DMS79 (cell line): ENCODE measurements around the gene GPD2.
A peak's percentile ranks its signal among the peaks of the same experiment; 100 is the strongest.

Experiments
- DNase-seq: peaks from one replicate; lab custom pipeline; 2025; lab: John Stamatoyannopoulos, UW

The GPD2 gene

GRCh38 chr2:156435718-156436496 lies at the start of gene GPD2:
Gene GPD2, plus strand, starts transcription at chr2:156436379. Its CDS starts 39,727 bp downstream, at chr2:156476106.
- DNase-seq = peak; percentile 74

DNA sequence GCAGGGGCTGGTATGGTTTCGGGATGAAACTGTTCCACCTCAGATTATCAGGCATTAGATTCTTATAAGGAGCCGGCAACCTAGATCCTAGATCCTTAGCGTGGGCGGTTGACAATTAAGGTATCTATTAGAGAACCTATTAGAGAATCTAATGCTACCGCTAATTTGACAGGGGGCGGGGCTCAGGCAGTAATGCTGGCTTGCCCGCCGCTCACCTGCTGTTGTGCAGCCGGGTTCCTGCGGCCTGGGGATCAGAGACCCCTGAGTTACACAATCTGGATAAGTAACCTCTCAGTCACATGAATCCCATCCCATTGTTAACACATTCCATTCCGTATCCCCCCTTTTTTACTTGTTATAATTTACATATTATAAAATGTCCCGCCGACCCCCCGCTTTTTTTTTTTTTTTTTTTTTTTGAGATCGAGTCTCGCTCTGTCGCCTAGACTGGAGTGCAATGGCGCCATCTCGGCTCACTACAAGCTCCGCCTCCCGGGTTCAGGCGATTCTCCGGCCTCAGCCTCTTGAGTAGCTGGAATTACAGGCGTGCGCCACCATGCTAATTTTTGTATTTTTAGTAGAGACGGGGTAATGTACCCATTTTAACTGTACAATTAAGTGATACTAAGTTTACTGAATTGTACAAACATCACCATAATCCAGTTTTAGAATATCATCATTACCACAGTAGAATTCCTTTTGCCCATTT lies 42.0 kb upstream of the GPD2 start:
- no peak for DNase-seq

DNA sequence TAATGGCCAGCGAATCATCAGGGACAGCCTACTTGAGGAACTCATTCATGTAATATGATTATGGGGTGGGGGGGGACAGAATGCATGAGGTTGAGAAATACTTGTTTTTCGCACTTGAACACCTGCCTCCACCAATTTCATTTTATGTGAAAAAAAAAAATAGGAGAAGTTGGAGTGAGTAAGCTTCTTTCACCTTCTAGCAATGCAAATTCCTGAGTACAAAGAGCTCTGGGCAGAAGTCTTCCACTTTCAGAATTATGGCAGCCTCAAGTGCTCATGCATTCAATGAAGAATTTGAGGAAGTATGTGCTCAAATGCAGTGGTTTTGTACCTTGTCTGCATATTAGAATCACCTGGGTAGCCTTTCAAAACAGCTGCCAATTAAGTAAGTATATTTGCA lies 40.1 kb upstream of the GPD2 start:
- no peak for DNase-seq

GRCh38 chr2:156397229-156397628 lies 39.0 kb upstream of the GPD2 start:
- no peak for DNase-seq

DNA sequence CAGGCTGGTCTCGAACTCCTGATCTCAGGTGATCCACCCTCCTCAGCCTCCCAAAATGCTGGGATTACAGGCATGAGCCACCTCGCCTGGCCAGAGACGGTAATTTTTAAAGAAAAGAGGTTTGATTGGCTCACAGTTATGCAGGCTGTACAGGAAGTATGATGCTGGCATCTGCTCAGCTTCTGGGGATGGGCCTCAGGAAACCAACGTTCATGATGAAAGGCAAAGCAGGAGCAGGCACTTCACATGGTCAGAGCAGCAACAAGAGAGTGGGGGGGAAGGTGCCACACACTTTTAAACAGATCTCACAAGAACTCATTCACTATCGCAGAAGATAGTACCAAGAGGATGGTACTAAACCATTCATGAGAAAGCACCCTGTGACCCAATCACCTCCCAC lies 38.0 kb upstream of the GPD2 start:
- no peak for DNase-seq

GRCh38 chr2:156399224-156399949 lies 36.8 kb upstream of the GPD2 start:
- no peak for DNase-seq

DNA sequence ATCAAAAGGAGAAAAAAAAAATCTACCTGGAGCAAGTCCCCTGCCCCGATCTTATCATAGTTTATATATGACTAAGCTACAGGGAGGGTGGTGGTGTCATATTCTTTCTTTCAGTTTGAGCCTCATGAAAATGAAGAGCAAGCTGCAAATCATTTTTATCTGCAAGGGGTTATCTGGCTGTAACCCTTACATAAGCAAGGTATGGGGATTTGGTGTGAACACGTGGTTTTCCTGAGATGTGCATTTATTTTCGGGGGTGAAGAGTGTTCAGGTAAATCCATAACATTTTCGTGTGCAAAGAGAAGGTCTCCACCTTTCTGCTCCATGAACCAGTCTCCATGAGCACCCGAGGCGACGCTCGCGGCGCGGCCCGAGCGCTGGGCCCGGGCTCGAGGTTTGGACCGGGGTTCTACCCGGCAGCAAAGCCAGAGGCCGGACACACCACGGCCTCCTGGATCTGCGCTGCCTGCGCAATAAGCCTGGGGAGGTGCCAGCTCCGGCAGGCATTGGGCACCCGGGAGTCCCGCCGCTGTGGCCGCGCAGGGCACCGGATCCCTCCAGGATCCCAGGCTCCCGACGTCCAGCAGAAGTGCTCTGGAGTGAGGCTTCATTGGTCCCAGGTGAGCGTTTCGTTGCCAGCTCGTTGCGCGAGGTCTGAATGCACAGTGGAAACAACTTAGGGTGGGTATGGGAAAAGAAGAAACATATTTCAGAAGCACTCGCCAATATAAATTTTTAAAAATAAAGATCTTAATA lies 36.1 kb upstream of the GPD2 start:
- peak; percentile 84 for DNase-seq

DNA sequence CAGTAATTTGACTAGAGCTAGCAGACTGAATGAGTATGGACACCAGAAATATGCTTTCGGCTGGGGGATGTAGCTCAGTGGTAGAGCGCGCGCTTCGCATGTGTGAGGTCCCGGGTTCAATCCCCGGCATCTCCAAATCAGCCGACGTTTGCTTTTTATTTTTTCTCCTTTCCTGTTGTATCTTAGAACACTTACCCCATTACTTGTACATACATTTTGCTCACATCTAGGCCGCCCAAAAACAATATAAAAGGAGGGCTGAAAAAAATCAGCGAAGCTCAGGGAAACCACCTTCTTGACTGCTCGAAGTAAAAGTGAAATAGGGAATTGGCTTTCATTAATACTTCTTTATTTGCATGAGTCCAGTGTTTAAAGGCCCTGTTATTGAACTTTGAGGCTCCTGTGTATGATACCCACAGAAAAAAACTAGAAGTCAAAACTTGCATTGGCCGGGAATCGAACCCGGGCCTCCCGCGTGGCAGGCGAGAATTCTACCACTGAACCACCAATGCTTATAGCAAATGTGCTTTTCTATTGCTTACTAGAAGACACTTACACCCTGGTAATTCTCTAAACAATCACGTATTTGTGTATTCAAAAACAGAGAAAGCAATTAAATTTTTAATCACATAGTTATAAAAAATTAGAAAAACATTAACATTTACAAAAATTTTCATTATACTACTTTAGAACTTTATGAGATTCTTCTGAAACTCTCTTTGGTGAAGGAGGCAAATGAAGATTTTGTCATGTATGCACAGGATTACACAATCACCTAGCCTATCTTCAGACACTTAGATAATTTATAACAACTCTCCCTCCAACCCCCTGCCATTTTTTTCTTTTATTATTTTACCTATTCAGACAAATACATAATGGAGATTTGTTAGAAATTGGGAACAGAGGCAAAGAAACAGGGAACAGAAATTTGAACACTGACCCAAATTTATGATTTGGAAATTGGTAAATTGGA lies 35.2 kb upstream of the GPD2 start:
- peak; percentile 84 for DNase-seq

DNA sequence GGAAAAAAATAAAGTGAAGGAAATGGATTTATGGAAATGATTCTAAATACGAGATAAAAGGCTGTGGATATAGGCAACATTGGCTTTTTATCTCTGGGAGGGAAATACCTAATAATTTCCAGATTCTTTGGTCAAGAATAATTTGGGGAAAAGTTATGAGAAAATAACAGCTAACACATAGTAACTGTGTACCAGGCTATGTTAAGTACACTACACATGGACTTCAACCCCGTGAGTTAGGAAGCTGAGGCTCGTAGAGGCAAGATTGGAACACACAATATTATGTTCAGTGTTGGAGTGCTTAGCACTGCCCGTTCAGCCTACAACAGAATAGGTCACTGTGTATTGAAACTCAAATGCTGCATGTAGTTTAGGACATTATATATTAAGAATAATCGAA lies 34.3 kb upstream of the GPD2 start:
- DNase-seq = no peak

GRCh38 chr2:156405586-156405985 lies 30.6 kb upstream of the GPD2 start:
- DNase-seq = no peak

GRCh38 chr2:156411835-156412234 lies 24.3 kb upstream of the GPD2 start:
- no peak for DNase-seq

- DNase-seq = no peak
Observed at GRCh38 chr2:156421851-156422250, 14.3 kb upstream of the GPD2 start.

DNA sequence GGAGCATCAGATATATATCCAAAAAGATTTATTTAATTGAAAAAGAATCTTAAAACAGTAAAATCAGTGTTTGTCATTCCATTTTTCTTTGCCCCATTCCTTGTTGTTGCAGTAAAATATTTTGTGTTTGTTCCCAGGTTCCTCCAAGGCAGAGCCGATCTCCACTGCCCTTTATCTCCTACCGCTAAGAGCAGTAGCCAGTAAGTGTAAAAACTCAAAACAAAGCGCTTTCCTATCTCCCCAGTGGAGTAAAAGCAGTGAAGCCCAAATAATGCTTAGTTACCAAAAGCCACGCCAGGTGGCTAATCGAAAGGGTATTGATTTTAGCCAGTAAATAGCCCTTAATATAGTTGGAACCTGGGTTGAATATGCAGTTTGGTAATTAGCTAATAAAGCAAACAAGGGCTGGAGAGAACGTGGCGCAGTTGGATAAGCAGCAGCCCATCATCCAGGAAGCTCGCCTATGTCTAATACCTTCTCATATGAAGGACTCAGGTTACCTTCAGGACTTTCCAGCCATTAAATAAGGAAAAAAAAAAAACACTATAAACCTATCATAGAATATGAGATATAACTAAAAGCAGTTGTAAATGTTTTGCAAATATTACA lies 12.4 kb upstream of the GPD2 start:
- no peak for DNase-seq

DNA sequence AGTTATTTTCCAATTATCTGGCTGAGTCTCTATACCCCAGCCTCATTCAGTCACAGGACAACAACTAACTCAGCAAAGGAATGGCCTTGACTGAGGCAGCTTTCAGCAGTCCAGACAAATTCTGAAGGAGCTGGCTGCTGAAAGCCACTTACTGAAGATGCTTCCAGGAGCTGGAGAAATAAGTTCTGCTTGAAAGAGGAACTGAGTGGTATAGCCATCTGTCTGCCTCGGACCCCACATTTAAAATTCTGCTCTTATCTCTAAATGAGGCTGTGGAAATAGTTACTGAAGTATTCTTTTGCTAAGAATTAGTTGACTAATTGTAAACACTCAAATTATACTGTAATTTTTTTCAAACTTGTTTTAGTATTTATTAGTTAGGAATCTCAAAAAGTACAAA lies 9.1 kb upstream of the GPD2 start:
- DNase-seq = no peak

GRCh38 chr2:156429211-156429610 lies 7.0 kb upstream of the GPD2 start:
- no peak for DNase-seq

- DNase-seq = no peak
Observed at GRCh38 chr2:156430236-156430979, 5.8 kb upstream of the GPD2 start.

DNA sequence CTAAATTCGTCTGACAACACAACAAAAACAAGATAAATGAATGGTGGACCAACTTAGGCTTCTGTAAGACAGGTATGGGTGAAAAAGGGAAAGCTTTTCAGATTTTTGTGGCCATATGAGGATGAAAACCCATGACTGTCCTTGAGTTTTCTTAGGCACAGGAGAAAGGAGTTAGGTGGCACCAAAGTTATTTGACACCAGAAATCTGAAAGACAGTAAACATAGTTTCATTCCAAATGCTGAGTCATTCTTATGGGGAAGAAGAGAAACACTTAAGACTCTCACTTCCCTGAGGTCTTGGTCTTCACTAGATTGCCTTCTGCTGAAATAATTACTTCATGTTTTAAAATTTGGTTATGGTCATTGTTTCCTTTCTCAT lies 5.2 kb upstream of the GPD2 start:
- DNase-seq = peak; percentile 7

DNA sequence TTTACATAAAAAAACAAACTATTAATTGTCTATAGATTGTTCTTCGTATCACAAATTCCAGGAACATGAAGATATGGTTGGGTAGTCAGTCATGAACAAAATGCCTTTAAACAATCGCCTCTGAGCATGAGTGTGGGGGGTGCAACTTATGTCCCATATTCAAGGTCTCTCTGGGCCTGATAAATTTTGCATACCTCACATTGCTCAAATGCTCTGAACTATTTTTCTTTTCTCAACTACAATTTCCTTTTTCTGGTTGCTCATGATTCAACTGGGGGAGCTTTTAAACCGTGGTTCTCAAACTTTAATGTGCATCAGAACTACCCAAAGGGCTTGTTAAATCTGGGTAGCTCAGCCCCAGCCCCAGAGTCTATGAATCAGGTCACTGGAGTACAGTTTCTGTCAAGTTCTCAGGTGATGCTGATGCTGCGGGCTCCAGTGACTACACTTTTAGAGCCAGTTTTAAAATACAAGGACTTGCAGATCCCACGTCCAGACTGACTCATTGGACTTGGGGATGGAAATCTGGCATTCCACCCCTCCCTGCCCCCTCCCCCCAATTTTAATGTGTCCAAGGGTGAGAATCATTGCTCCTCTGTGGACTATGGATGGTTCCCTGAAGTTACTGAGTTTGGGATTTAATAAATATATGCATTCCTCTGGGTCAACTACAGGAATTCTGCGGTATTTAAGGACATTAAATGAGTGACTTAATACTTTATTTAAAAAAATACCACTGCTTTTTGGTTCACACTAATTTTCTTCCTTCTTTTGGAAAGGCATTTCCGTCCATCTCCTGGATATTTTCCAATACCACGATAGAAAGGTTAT lies 1.5 kb upstream of the GPD2 start:
- DNase-seq = no peak

DNA sequence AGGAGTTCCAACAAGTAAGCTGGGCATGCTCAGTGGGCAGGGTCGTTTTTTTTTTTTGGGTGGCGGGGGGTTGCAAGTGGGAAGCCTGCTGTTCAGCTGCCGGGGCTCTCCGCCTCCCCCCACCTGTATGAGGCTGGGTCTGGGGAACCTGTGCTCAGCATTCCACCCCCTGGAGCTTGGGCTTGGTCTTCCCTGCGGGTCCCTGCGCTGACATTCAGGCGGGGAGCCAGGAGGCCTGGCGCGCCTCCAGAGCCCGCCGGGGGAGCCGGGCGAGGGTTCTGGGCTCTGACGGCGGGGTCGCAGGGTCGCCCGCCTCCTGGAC lies 822 bp upstream of the GPD2 start:
- DNase-seq = peak; percentile 63
